ENCODE results near the gene GPR32. TPM values are rescaled to one million over a fixed set of nuclear protein-coding genes. Genes with fewer than 3 reads are reported as not detected.
A peak's percentile ranks its signal among the peaks of the same experiment; 100 is the strongest.
"Not testable (repeated sequence)": the region's sequence is repeated elsewhere in the genome, so short reads cannot be mapped to it uniquely, and the experiment has no call there.

GPR32 gene
- total RNA-seq, 1 donor from 2014 or later, result not detected

DNA sequence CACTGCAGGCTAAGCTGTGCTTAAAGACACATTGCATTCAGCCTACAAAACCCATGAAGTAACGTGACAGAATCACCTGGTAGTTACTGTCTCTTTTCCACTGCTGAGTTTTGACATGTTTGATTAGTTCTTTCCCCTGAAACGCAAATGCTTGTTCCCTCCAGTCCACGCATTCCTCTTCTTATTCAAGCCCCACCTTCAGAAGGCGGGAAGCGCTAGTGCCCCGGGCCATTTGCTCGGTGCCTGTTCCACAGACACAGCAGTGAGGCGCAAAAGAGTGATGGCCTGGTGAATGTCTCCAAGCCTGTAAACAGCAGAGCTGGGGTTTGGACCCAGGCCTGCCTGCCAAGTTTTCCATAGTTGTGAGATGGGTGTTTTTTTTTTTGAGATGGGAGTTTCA is 30.8 kb downstream of the GPR32 start:
- DNase-seq (no peak), ATAC-seq (no peak)
- Histone ChIP-seq H3K9me3 (no peaks in the 10 kb centered on the region), H3K27me3 (no peaks in the 10 kb centered on the region), H3K36me3 (peaks cover 31% of the 10 kb centered on the region), H3K4me3 (no peak overlapping the region), H3K27ac (no peak overlapping the region), H3K4me1 (peaks cover 17% of the 10 kb centered on the region)
- intact Hi-C loops (cut with DNase I), result no loop called here
- TF ChIP-seq, protein P1, sequence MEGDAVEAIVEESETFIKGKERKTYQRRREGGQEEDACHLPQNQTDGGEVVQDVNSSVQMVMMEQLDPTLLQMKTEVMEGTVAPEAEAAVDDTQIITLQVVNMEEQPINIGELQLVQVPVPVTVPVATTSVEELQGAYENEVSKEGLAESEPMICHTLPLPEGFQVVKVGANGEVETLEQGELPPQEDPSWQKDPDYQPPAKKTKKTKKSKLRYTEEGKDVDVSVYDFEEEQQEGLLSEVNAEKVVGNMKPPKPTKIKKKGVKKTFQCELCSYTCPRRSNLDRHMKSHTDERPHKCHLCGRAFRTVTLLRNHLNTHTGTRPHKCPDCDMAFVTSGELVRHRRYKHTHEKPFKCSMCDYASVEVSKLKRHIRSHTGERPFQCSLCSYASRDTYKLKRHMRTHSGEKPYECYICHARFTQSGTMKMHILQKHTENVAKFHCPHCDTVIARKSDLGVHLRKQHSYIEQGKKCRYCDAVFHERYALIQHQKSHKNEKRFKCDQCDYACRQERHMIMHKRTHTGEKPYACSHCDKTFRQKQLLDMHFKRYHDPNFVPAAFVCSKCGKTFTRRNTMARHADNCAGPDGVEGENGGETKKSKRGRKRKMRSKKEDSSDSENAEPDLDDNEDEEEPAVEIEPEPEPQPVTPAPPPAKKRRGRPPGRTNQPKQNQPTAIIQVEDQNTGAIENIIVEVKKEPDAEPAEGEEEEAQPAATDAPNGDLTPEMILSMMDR (IDR thresholded peaks at IDR 0.05), result no peak

DNA sequence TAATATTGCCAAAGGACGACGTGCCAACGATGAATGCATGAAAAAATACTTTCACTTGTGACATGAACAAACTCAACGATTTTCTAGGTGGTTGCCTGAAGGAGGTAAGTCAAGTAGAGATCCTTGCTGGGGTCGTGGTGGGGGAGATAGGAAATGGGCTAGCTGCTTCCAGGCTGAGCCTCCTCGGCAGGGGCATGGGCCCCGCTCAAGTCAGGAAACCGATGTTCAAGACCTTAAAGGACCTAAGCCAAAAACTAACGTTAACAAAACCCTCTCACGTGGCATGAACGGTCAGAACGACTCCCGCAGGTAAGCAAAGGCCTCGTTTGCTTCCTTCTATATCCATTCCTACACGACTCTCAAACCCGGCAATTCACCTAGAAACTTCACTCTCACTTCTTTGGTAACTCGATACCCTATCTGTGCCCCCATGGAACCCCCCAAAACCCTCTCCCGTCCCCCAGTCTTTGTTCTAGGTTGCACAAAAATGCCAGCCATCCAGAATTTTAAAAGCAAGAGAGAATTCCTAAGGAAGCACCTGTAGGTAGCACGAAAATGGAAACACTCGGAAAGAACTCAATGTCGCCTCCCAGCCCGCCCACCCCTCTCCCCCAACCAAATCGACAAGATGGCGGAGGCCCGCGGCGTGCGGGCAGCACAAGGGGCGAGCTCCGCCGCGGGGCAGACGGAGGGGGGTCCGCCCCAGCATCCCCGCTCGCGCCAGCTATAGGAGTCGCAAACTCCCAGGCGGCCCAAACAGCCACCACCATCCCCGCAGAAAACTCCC is 33.6 kb downstream of the GPR32 start:
- H3K27me3 ChIP-seq, result no peaks in the 10 kb centered on the region
- H3K27ac ChIP-seq, result peak overlapping the region; percentile 96
- ATAC-seq (peak; percentile 0), DNase-seq (no peak)
- H3K9me3 ChIP-seq, result no peaks in the 10 kb centered on the region
- intact Hi-C loops (cut with DNase I), result no loop called here
- peaks cover 17% of the 10 kb centered on the region for H3K4me1 ChIP-seq
- H3K36me3 ChIP-seq, result peaks cover 14% of the 10 kb centered on the region
- TF ChIP-seq, protein P1 (IDR thresholded peaks at IDR 0.05), result no peak
- H3K4me3 ChIP-seq, result peak overlapping the region; percentile 70

DNA sequence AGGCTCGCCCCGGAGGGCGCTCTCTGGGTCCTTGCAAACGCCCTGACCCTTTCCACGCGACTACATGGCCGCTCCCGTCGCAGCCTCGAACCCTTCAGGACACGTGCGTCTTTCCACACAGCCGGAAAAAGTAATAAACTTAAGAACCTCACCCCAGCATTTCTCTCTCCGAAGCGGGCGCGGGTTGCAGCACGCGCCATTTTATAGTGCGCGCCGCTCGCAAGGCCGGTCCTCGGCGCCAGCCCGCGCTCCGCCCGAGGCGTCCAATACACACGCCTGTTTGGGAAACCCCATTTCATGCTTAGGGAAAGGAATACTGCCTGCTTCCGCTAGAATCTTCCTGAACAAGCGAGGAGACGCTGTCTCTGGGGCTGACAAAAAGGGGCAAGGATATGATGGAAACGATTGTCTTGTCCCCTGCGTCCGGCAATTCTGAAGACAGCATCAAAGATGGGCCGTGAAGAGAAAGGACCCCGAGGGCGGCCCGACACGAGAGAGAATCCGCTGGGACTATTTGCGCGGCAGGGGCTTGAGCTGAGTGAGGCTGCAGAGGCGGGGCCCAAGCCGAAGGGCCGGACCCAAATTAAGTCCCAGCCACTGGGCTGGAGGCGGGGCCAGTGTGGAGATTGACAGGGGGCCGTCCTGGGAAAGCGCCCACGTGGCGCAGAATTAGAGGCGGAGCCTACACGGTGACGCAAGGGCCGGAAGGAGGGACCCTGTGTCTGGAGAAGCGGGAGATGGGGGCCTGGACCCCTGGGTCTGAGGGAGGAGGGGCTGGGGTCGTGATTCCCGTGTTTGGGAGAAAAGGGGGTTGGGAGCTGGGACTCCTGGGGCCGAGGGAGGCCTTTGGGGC is 34.4 kb downstream of the GPR32 start:
- DNase-seq, result peak; percentile 99
- Histone ChIP-seq H3K27me3 (no peaks in the 10 kb centered on the region), H3K4me1 (peaks cover 17% of the 10 kb centered on the region), H3K27ac (peak overlapping the region; percentile 96), H3K4me3 (peak overlapping the region; percentile 70), H3K9me3 (no peaks in the 10 kb centered on the region), H3K36me3 (peaks cover 13% of the 10 kb centered on the region)
- intact Hi-C loops (cut with DNase I), result no loop called here
- TF ChIP-seq, protein P1 (IDR thresholded peaks at IDR 0.05), result no peak
- peak; percentile 99 for ATAC-seq

DNA sequence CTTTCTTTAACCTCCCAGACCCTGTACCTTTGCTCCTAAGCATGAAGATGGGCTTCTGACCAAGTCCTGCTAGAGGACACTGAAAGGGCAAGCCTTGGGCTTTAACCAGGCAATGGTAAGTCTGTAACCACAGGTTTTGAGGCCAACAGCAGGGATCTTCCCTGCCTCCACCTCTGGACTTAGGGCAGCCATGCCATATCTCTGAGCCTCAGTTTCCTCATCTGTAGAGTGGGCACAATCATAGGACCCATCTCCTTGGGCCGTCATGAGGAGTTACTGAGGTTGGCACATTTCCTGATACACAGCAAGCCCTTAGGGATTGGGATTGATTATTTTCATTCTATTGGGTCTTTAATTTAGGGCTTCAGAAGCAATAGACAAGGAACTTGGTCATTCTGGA is 38.6 kb downstream of the GPR32 start:
- TF ChIP-seq, protein P1 (IDR thresholded peaks at IDR 0.05), result no peak
- H3K4me3 ChIP-seq, result no peak overlapping the region
- intact Hi-C loops (cut with DNase I), result no loop called here
- no peak for ATAC-seq
- peaks cover 4% of the 10 kb centered on the region for H3K4me1 ChIP-seq
- no peaks in the 10 kb centered on the region for H3K9me3 ChIP-seq
- no peaks in the 10 kb centered on the region for H3K36me3 ChIP-seq
- no peak overlapping the region for H3K27ac ChIP-seq
- DNase-seq, result no peak
- peaks cover 10% of the 10 kb centered on the region for H3K27me3 ChIP-seq

DNA sequence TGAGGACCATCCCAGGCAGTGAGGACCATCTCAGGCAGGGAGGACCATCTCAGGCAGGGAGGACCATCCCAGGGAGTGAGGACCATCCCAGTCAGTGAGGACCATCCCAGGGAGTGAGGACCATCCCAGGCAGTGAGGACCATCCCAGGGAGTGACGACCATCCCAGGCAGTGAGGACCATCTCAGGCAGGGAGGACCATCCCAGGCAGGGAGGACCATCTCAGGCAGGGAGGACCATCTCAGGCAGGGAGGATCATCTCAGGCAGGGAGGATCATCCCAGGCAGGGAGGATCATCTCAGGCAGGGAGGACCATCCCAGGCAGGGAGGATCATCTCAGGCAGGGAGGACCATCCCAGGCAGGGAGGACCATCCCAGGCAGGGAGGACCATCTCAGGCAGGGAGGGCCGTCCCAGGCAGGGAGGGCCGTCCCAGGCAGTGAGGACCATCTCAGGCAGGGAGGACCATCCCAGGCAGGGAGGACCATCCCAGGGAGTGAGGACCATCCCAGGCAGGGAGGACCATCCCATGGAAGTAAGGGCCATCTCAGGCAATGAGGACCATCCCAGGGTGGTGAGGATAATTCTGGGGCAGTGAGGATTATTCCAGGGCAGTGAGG is 41.5 kb downstream of the GPR32 start:
- H3K27ac ChIP-seq; ATAC-seq; H3K36me3 ChIP-seq; H3K4me1 ChIP-seq; intact Hi-C loops (cut with DNase I); DNase-seq; H3K9me3 ChIP-seq; H3K4me3 ChIP-seq: not testable (repeated sequence)
- peaks cover 13% of the 10 kb centered on the region for H3K27me3 ChIP-seq
